ENCODE measurements around the gene RAPGEF1. TPM values are rescaled to one million over a fixed set of nuclear protein-coding genes. Genes with fewer than 3 reads are reported as not detected.
"Not testable (repeated sequence)": the region's sequence is repeated elsewhere in the genome, so short reads cannot be mapped to it uniquely, and the experiment has no call there.

RAPGEF1 gene
- total and polyA plus RNA-seq, 7 donors = 14.4 to 58.2 (median 45.3) TPM

- Histone ChIP-seq H3K27ac (peak overlapping the region in 2 of 4 donors; percentile 85 to 86), H3K4me1 (peaks cover 0 to 56% (median 45%) of the 10 kb centered on the region in 4 donors), H3K36me3 (no peaks in the 10 kb centered on the region), H3K4me3 (no peak overlapping the region), H3K27me3 (no peaks in the 10 kb centered on the region), H3K9me3 (no peaks in the 10 kb centered on the region)
- WGBS, 2 donors = 70 to 79% methylated on average over 7 of the region's 7 CpGs
- intact Hi-C loops (cut with DNase I) = no loop called here
- no peak for TF ChIP-seq EP300 (IDR thresholded peaks at IDR 0.05)
- no peak for TF ChIP-seq POLR2A (IDR thresholded peaks at IDR 0.05)
- no peak for TF ChIP-seq CTCF (IDR thresholded peaks at IDR 0.05)
- no peak for TF ChIP-seq POLR2AphosphoS5 (IDR thresholded peaks at IDR 0.05)
- DNase-seq = no peak
Measured at GRCh38 chr9:131667576-131667975, 72.3 kb downstream of the RAPGEF1 start.

GRCh38 chr9:131666774-131667173 lies 73.1 kb downstream of the RAPGEF1 start:
- DNase-seq = no peak
- Histone ChIP-seq H3K27me3 (no peaks in the 10 kb centered on the region), H3K27ac (no peak overlapping the region), H3K9me3 (no peaks in the 10 kb centered on the region), H3K4me1 (peaks cover 0 to 48% (median 39%) of the 10 kb centered on the region in 4 donors), H3K36me3 (no peaks in the 10 kb centered on the region), H3K4me3 (no peak overlapping the region)
- WGBS, 2 donors = 82 to 94% methylated on average over 8 of the region's 8 CpGs
- intact Hi-C loops (cut with DNase I) = no loop called here
- TF ChIP-seq POLR2A (IDR thresholded peaks at IDR 0.05) (no peak), EP300 (IDR thresholded peaks at IDR 0.05) (no peak), CTCF (IDR thresholded peaks at IDR 0.05) (no peak), POLR2AphosphoS5 (IDR thresholded peaks at IDR 0.05) (no peak)

GRCh38 chr9:131666029-131666428 lies 73.8 kb downstream of the RAPGEF1 start:
- Histone ChIP-seq H3K36me3 (no peaks in the 10 kb centered on the region), H3K9me3 (no peaks in the 10 kb centered on the region), H3K27me3 (no peaks in the 10 kb centered on the region), H3K4me1 (peaks cover 0 to 40% (median 36%) of the 10 kb centered on the region in 4 donors), H3K27ac (no peak overlapping the region), H3K4me3 (no peak overlapping the region)
- intact Hi-C loops (cut with DNase I) = no loop called here
- no peak for DNase-seq
- no peak for TF ChIP-seq POLR2A (IDR thresholded peaks at IDR 0.05)
- no peak for TF ChIP-seq EP300 (IDR thresholded peaks at IDR 0.05)
- TF ChIP-seq CTCF (IDR thresholded peaks at IDR 0.05) = no peak
- TF ChIP-seq POLR2AphosphoS5 (IDR thresholded peaks at IDR 0.05) = no peak
- 64 to 72% methylated on average over 4 of the region's 4 CpGs for WGBS, 2 donors

GRCh38 chr9:131663288-131663687 lies 76.6 kb downstream of the RAPGEF1 start:
- H3K27me3 ChIP-seq = no peaks in the 10 kb centered on the region
- 89 to 93% methylated on average over 5 of the region's 5 CpGs for WGBS, 2 donors
- intact Hi-C loops (cut with DNase I) = no loop called here
- H3K27ac ChIP-seq = no peak overlapping the region
- H3K4me3 ChIP-seq = no peak overlapping the region
- H3K36me3 ChIP-seq = no peaks in the 10 kb centered on the region
- H3K9me3 ChIP-seq = no peaks in the 10 kb centered on the region
- peaks cover 0 to 36% (median 29%) of the 10 kb centered on the region in 4 donors for H3K4me1 ChIP-seq
- TF ChIP-seq CTCF (IDR thresholded peaks at IDR 0.05) = no peak
- no peak for TF ChIP-seq EP300 (IDR thresholded peaks at IDR 0.05)
- no peak for TF ChIP-seq POLR2AphosphoS5 (IDR thresholded peaks at IDR 0.05)
- DNase-seq = no peak

- H3K4me3 ChIP-seq; H3K9me3 ChIP-seq; DNase-seq; intact Hi-C loops (cut with DNase I); H3K27ac ChIP-seq; H3K27me3 ChIP-seq; H3K36me3 ChIP-seq: not testable (repeated sequence)
- H3K4me1 ChIP-seq = peaks cover 0 to 36% (median 30%) of the 10 kb centered on the region in 4 donors
- WGBS, 2 donors = 78 to 90% methylated on average over 4 of the region's 4 CpGs
Measured at GRCh38 chr9:131662289-131662621, 77.6 kb downstream of the RAPGEF1 start.

Measured in sigmoid colon (tissue), 7 donors.